GM12878 (cell line): ENCODE data around the gene RAB6B.

Source experiments
- BCL3 ChIP-seq: IDR thresholded peaks from 2 replicates; pipeline ENCODE4 v1.6.1; 2011; ENCODE audit warnings: borderline replicate concordance, low read depth, mild to moderate bottlenecking, moderate library complexity, low read length; ENCODE audit not compliant: insufficient read depth, poor library complexity, severe bottlenecking
- JUNB ChIP-seq: IDR thresholded peaks from 2 replicates; pipeline ENCODE4 v1.6.1; 2016; ENCODE audit warnings: antibody characterized with exemption, mild to moderate bottlenecking
- MXI1 ChIP-seq: fragments of 150-350 bp; IDR thresholded peaks from 2 replicates; pipeline ENCODE4 v1.6.1; 2011; ENCODE audit warnings: low read depth, mild to moderate bottlenecking, inconsistent platforms, low read length, improper control_type of control experiment
- NFIC ChIP-seq: IDR thresholded peaks from 2 replicates; pipeline ENCODE4 v1.6.1; 2012; ENCODE audit warnings: low read depth, mild to moderate bottlenecking, inconsistent platforms, low read length, moderate library complexity
- SP1 ChIP-seq: IDR thresholded peaks from one replicate; pipeline ENCODE4 v1.6.1; 2011; ENCODE audit warnings: low read depth, low read length

- no peak for TF ChIP-seq BCL3
- no peak for TF ChIP-seq MXI1
- no peak for TF ChIP-seq NFIC
- TF ChIP-seq JUNB, result no peak
- TF ChIP-seq SP1, result no peak
Measured at GRCh38 chr3:133871368-133872090, 24.2 kb downstream of the RAB6B start.
